Tibial nerve (tissue), 4 donors: ENCODE results near the gene SMS. TPM values are rescaled to one million over a fixed set of nuclear protein-coding genes. Genes with fewer than 3 reads are reported as not detected.

Experiments
- DNase-seq, 2 donors: peaks; one replicate each; pipeline ENCODE4 v3.0.0-alpha.2; 2019; ENCODE audit warnings: low spot score in 2 of 2
- H3K27ac ChIP-seq, 4 donors: fragments of 200-600 bp; sonication (generic) in 3 of 4; one replicate each; pipeline ENCODE4 v1.5.1; 2017 to 2019; ENCODE audit warnings: mild to moderate bottlenecking in 1 of 4
- H3K27me3 ChIP-seq, 2 donors: fragments of 200-600 bp; sonication (generic) in 1 of 2; one replicate each; pipeline versions ENCODE4 v1.5.1 to v1.6.0; 2017 to 2019
- H3K36me3 ChIP-seq, 3 donors: fragments of 200-600 bp; sonication (generic); one replicate each; pipeline ENCODE4 v1.5.1; 2018 to 2019
- H3K4me1 ChIP-seq, 4 donors: fragments of 200-600 bp; sonication (generic) in 3 of 4; one replicate each; pipeline ENCODE4 v1.5.1; 2017 to 2019
- H3K4me3 ChIP-seq, 4 donors: fragments of 200-600 bp; sonication (generic) in 3 of 4; one replicate each; pipeline ENCODE4 v1.5.1; 2017 to 2019; ENCODE audit warnings: mild to moderate bottlenecking in 1 of 4, moderate library complexity in 1 of 4
- H3K9me3 ChIP-seq, 4 donors: fragments of 200-600 bp; sonication (generic) in 3 of 4; one replicate each; pipeline ENCODE4 v1.5.1; 2017 to 2019
- CTCF ChIP-seq, 5 experiments: fragments of 200-600 bp in 3 of 5; fragments of 450-650 bp in 2 of 5; sonication (generic) in 3 of 5; IDR thresholded peaks; one replicate each; pipeline ENCODE4 v1.5.1; 2016 to 2019; ENCODE audit warnings: antibody characterized with exemption in 5 of 5, mild to moderate bottlenecking in 3 of 5, moderate library complexity in 2 of 5
- EP300 ChIP-seq, 2 donors: sonication (generic); formaldehyde crosslinking; IDR thresholded peaks; one replicate each; pipeline ENCODE4 v1.6.1; 2017; ENCODE audit warnings: antibody characterized with exemption in 2 of 2, mild to moderate bottlenecking in 1 of 2
- POLR2A ChIP-seq, 2 donors: fragments of 450-650 bp; IDR thresholded peaks; one replicate each; pipeline ENCODE4 v1.6.1; 2017; ENCODE audit warnings: antibody characterized with exemption in 2 of 2, mild to moderate bottlenecking in 2 of 2, moderate library complexity in 2 of 2
- WGBS, 2 donors: methylation state at CpG; one replicate each; pipeline ENCODE4 v1.1.5; 2018; 5-methylcytosine and 5-hydroxymethylcytosine counted together
- total RNA-seq, 4 donors: library from RNA; depleted of rRNA; stranded (reverse); fragments of >200 nt; gene quantifications; one replicate each; pipeline ENCODE4 v1.1.0, GENCODE V29; 2016

SMS gene
- total RNA-seq, 4 donors from 2014 or later: 19.9 to 36.7 (median 24.7) TPM

- H3K4me1 ChIP-seq: no peaks in the 10 kb centered on the region
- H3K9me3 ChIP-seq: peaks cover 0 to 3% (median 0%) of the 10 kb centered on the region in 4 donors
- no peak for TF ChIP-seq CTCF (IDR thresholded peaks at IDR 0.05)
- no peak for TF ChIP-seq POLR2A (IDR thresholded peaks at IDR 0.05)
- TF ChIP-seq EP300 (IDR thresholded peaks at IDR 0.05): no peak
- H3K27ac ChIP-seq: peak overlapping the region in 2 of 4 donors; percentile 11 to 78
- WGBS, 2 donors: 58 to 66% methylated on average over 4 of the region's 4 CpGs
- H3K4me3 ChIP-seq: no peak overlapping the region
- DNase-seq: no peak
- H3K27me3 ChIP-seq: no peaks in the 10 kb centered on the region
- H3K36me3 ChIP-seq: peaks cover 0 to 7% (median 0%) of the 10 kb centered on the region in 3 donors
Observed at GRCh38 chrX:21998037-21998436, 57.5 kb downstream of the SMS start.

DNA sequence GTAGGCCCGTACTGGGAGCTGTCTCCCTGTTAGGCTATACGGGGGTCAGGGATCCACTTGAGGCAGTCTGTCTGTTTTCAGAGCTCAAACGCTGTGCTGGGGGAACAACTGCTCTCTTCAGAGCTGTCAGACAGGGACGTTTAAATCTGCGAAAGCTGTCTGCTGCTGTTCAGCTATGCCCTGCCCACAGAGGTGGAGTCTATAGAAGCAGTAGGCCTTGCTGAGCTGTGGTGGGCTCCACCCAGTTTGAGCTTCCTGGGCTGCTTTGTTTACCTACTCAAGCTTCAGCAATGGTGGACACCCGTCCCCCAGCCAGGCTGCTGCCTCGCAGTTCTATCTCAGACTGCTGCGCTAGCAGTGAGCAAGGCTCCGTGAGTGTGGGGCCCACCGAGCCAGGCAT is 64.4 kb downstream of the SMS start:
- no peak for TF ChIP-seq EP300 (IDR thresholded peaks at IDR 0.05)
- no peak for TF ChIP-seq POLR2A (IDR thresholded peaks at IDR 0.05)
- TF ChIP-seq CTCF (IDR thresholded peaks at IDR 0.05): no peak
- no peak for DNase-seq
- Histone ChIP-seq H3K27ac (no peak overlapping the region), H3K9me3 (peaks cover 0 to 3% (median 0%) of the 10 kb centered on the region in 4 donors), H3K4me1 (no peaks in the 10 kb centered on the region), H3K4me3 (no peak overlapping the region), H3K36me3 (peaks cover 0 to 13% (median 0%) of the 10 kb centered on the region in 3 donors), H3K27me3 (no peaks in the 10 kb centered on the region)
- WGBS, 2 donors: 90 to 96% methylated on average over 4 to 9 of the region's 10 CpGs

DNA sequence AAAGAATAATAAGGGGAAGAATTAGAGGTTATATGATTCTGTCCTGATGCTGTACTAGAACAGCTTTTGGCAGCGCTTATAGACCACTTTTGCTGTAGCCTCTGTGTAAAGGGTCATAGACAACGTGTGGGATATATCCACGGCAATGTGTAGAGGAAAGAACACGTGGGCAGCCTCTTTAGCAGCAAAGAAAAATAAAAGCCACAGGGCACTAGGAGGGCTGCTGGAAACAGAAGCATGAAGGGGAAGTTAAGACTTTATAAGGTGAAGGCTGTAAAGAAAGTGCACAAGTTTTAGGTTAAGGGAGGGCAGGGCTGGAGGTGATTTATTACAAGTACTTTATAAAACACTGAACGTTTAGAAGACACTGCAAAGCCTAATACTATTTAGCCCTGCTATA is 71.5 kb downstream of the SMS start:
- WGBS, 2 donors: 29 to 41% methylated on average over 5 of the region's 5 CpGs
- Histone ChIP-seq H3K27me3 (no peaks in the 10 kb centered on the region), H3K4me3 (no peak overlapping the region), H3K9me3 (no peaks in the 10 kb centered on the region), H3K36me3 (peaks cover 0 to 5% (median 0%) of the 10 kb centered on the region in 3 donors), H3K4me1 (no peaks in the 10 kb centered on the region), H3K27ac (no peak overlapping the region)
- TF ChIP-seq EP300 (IDR thresholded peaks at IDR 0.05): no peak
- no peak for TF ChIP-seq POLR2A (IDR thresholded peaks at IDR 0.05)
- TF ChIP-seq CTCF (IDR thresholded peaks at IDR 0.05): no peak
- no peak for DNase-seq

DNA sequence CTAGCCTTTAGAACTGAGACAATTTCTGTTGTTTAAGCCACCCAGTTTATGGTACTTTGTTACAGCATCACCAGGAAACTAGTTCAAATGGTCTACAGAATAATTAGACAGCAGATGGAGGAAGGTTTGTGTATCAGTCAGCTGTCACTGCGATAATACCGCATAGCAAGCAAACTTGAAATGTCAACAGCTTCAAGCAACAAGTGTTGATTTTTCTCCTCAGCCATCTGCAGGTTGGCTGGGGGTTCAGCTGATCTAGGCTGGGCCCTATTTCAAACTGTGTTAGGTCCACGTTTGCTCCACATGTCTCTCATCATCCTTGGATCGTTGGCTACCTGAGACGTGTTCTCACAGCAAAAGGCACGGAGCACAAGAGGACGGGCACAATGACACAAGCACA is 72.4 kb downstream of the SMS start:
- TF ChIP-seq CTCF (IDR thresholded peaks at IDR 0.05) (no peak), POLR2A (IDR thresholded peaks at IDR 0.05) (no peak), EP300 (IDR thresholded peaks at IDR 0.05) (no peak)
- no peak overlapping the region for H3K4me3 ChIP-seq
- WGBS, 2 donors: 88 to 97% methylated on average over 6 to 7 of the region's 7 CpGs
- no peaks in the 10 kb centered on the region for H3K4me1 ChIP-seq
- no peaks in the 10 kb centered on the region for H3K9me3 ChIP-seq
- H3K27me3 ChIP-seq: no peaks in the 10 kb centered on the region
- no peak for DNase-seq
- H3K36me3 ChIP-seq: peaks cover 0 to 3% (median 0%) of the 10 kb centered on the region in 3 donors
- no peak overlapping the region for H3K27ac ChIP-seq

DNA sequence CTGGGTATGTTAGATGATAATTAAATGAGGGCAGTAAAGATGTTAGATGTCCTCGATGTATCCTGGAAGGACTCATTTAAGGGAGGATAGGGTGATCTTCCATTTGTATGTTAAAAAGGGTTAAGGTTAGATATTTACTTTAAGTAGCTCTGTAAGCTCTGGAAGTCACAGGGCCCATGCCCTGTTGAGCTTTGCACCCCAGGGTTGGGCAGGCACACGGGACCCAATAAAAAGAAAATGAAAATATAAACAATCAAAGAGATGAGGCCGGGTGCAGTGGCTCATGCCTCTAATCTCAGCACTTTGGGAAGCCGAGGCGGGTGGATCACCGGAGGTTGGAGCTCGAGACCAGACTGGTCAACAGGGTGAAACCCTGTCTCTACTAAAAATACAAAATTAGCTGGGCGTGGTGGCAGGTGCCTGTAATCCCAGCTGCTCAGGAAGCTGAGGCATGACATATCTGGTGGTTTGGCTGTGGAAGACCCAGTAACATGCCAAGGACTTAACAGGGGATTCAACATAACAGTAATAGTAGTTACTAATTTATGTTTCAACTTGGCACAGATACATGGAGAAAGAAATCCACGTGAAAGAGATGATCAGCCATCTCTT is 74.7 kb downstream of the SMS start:
- Histone ChIP-seq H3K27ac (no peak overlapping the region), H3K27me3 (no peaks in the 10 kb centered on the region), H3K4me1 (no peaks in the 10 kb centered on the region), H3K4me3 (no peak overlapping the region), H3K9me3 (no peaks in the 10 kb centered on the region), H3K36me3 (no peaks in the 10 kb centered on the region)
- WGBS, 2 donors: 73 to 85% methylated on average over 9 of the region's 9 CpGs
- no peak for TF ChIP-seq EP300 (IDR thresholded peaks at IDR 0.05)
- no peak for TF ChIP-seq POLR2A (IDR thresholded peaks at IDR 0.05)
- no peak for TF ChIP-seq CTCF (IDR thresholded peaks at IDR 0.05)
- no peak for DNase-seq
